22Rv1 (cell line): Measurements from ENCODE around the gene ZWINT.
A peak's percentile ranks its signal among the peaks of the same experiment; 100 is the strongest.

ENCODE experiments used
- H3K27ac ChIP-seq: fragments of 450-650 bp; 2 replicates; pipeline ENCODE4 v1.5.1; 2017
- CTCF ChIP-seq: fragments of 450-650 bp; IDR thresholded peaks from 2 replicates; pipeline ENCODE4 v1.5.1; 2017; ENCODE audit warnings: mild to moderate bottlenecking
- ZFX ChIP-seq: fragments of 450-650 bp; IDR thresholded peaks from 2 replicates; pipeline ENCODE4 v1.6.1; 2017; ENCODE audit warnings: antibody characterized with exemption, borderline replicate concordance

Gene ZWINT

GRCh38 chr10:56351909-56352630 is 9.0 kb downstream of the ZWINT start:
- no peak overlapping the region for H3K27ac ChIP-seq
- no peak for TF ChIP-seq CTCF
- TF ChIP-seq ZFX: no peak

- peak; percentile 19; the same call in 1 of the 2 replicates for TF ChIP-seq CTCF
- no peak for TF ChIP-seq ZFX
- H3K27ac ChIP-seq: no peak overlapping the region
Measured at GRCh38 chr10:56349611-56350010, 11.4 kb downstream of the ZWINT start.

- TF ChIP-seq CTCF (no peak), ZFX (no peak)
- H3K27ac ChIP-seq: no peak overlapping the region
Measured at GRCh38 chr10:56348101-56348500, 13.0 kb downstream of the ZWINT start.

GRCh38 chr10:56346845-56347415 is 14.1 kb downstream of the ZWINT start:
- no peak for TF ChIP-seq CTCF
- TF ChIP-seq ZFX: no peak
- H3K27ac ChIP-seq: no peak overlapping the region

GRCh38 chr10:56341612-56342011 is 19.4 kb downstream of the ZWINT start:
- TF ChIP-seq CTCF (no peak), ZFX (no peak)
- no peak overlapping the region for H3K27ac ChIP-seq

- no peak overlapping the region for H3K27ac ChIP-seq
- TF ChIP-seq CTCF (no peak), ZFX (no peak)
Measured at GRCh38 chr10:56329961-56330360, 31.1 kb downstream of the ZWINT start.

- H3K27ac ChIP-seq: no peak overlapping the region
- TF ChIP-seq ZFX (no peak), CTCF (no peak)
Measured at GRCh38 chr10:56327118-56327517, 33.9 kb downstream of the ZWINT start.
